Measurements from ENCODE around the gene ATP1B3. TPM values are rescaled to one million over a fixed set of nuclear protein-coding genes. Genes with fewer than 3 reads are reported as not detected.
"Not testable (repeated sequence)": the region's sequence is repeated elsewhere in the genome, so short reads cannot be mapped to it uniquely, and the experiment has no call there.

ATP1B3 gene
- total and polyA plus RNA-seq, 2 of the 13 experiments (the other 11 are each of a cell fraction or from before 2014, with no cell fraction given): 84.3 to 93.6 TPM

GRCh38 chr3:141888548-141888947, 12.1 kb downstream of the ATP1B3 start:
- H3K9ac ChIP-seq (ENCODE audit: insufficient read depth, low read depth, low read length); H3K4me2 ChIP-seq (ENCODE audit: low read depth, low read length); ATAC-seq; in situ Hi-C loops (cut with HindIII; ENCODE audit: extremely low pct_ligation_motif_present, low pct_unique_long_range_greater_than_20kb); DNase-seq (ENCODE audit: low spot score); intact Hi-C loops (cut with micrococcal nuclease; ENCODE audit: unreplicated experiment); H3K9me3 ChIP-seq (ENCODE audit: low read length); H4K20me1 ChIP-seq (ENCODE audit: insufficient read depth, low read length); H3K27ac ChIP-seq (ENCODE audit: extremely low read length, insufficient read depth, low read length); H3K27me3 ChIP-seq (ENCODE audit: control insufficient read depth in 1 of 2, insufficient read depth in 2 of 2, low read length in 2 of 2); H3K4me3 ChIP-seq (replicated peaks in 1 of 3; ENCODE audit: insufficient read depth in 1 of 3, low read depth in 2 of 3, low read length in 3 of 3); CTCF ChIA-PET (ENCODE audit: low intra/inter-chr PET ratio, low total read pairs); H3K36me3 ChIP-seq (replicated peaks in 1 of 2; ENCODE audit: control insufficient read depth in 1 of 2, insufficient read depth in 2 of 2, low read length in 2 of 2); POLR2A ChIA-PET; BruUV-seq (replicated peaks); FAIRE-seq; H2AFZ ChIP-seq (ENCODE audit: low read length); H3K4me1 ChIP-seq (ENCODE audit: insufficient read depth, low read length): not testable (repeated sequence)
- WGBS (ENCODE audit: low lambda C conversion rate): 100% methylated on average over 3 of the region's 3 CpGs
- peaks cover 54% of the 10 kb centered on the region for H3K79me2 ChIP-seq (ENCODE audit: insufficient read depth, low read length)

DNA sequence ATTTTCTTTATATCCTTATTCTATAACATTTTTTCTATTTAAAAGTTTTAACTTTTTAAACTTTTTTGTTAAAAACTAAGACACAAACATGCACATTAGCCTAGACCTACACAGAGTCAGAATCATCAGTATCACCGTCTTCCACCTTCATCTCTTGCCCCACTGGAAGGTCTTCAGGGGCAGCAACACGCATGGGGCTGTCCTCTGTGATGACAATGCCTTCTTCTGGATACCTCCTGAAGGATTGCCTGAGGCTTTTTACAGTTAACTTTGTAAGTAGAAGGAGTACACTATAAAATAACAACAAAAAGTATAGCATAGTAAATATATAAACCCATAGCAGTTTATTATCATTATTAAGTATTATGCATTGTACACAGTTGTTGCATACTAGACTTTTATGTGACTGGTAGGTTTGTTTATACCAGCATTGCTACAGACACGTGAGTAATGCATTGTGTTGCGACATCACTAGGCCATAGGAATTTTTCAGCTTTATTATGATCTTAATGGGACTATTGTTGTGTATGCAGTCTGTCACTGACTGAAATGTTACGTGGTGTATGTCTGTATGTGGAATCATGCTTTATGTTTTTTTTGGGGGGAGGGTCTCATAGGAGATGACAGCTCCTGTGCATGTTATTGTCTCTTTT, 18.2 kb downstream of the ATP1B3 start:
- Histone ChIP-seq H3K9me3 (ENCODE audit: low read length) (peaks cover 1% of the 10 kb centered on the region; the same call in 1 of the 2 replicates), H3K79me2 (ENCODE audit: insufficient read depth, low read length) (peaks cover 34% of the 10 kb centered on the region), H3K4me1 (ENCODE audit: insufficient read depth, low read length) (0 out of 2 replicates have a peak, but pooled peaks cover 6% of the 10 kb centered on the region), H3K27ac (ENCODE audit: extremely low read length, insufficient read depth, low read length) (no peak overlapping the region), H3K4me2 (ENCODE audit: low read depth, low read length) (no peak overlapping the region), H4K20me1 (ENCODE audit: insufficient read depth, low read length) (no peaks in the 10 kb centered on the region), H3K36me3 (replicated peaks in 1 of 2; ENCODE audit: control insufficient read depth in 1 of 2, insufficient read depth in 2 of 2, low read length in 2 of 2) (peaks cover 2 to 8% of the 10 kb centered on the region in 2 experiments; a peak in 2 of 5 replicates), H2AFZ (ENCODE audit: low read length) (no peak overlapping the region), H3K9ac (ENCODE audit: insufficient read depth, low read depth, low read length) (no peak overlapping the region), H3K27me3 (ENCODE audit: control insufficient read depth in 1 of 2, insufficient read depth in 2 of 2, low read length in 2 of 2) (no peaks in the 10 kb centered on the region), H3K4me3 (replicated peaks in 1 of 3; ENCODE audit: insufficient read depth in 1 of 3, low read depth in 2 of 3, low read length in 3 of 3) (no peak overlapping the region)
- 80% methylated on average over 5 of the region's 5 CpGs for WGBS (ENCODE audit: low lambda C conversion rate)
- ATAC-seq: peak; percentile 57
- ChIA-PET POLR2A (interaction anchor here (0.7 kb wide), 1 partner anchor 246 kb away, joined by 3 read pairs; no protein-coding TSS in a partner anchor), CTCF (ENCODE audit: low intra/inter-chr PET ratio, low total read pairs) (no interaction called here)
- TF ChIP-seq, protein P1, sequence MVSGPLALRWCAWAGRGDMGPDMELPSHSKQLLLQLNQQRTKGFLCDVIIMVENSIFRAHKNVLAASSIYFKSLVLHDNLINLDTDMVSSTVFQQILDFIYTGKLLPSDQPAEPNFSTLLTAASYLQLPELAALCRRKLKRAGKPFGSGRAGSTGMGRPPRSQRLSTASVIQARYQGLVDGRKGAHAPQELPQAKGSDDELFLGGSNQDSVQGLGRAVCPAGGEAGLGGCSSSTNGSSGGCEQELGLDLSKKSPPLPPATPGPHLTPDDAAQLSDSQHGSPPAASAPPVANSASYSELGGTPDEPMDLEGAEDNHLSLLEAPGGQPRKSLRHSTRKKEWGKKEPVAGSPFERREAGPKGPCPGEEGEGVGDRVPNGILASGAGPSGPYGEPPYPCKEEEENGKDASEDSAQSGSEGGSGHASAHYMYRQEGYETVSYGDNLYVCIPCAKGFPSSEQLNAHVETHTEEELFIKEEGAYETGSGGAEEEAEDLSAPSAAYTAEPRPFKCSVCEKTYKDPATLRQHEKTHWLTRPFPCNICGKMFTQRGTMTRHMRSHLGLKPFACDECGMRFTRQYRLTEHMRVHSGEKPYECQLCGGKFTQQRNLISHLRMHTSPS (CRISPR knock-in tag; IDR thresholded peaks at IDR 0.05; ENCODE audit: low read depth): no peak
- TF ChIP-seq CEBPB (IDR thresholded peaks at IDR 0.05; ENCODE audit: borderline replicate concordance, low read depth, low read length) (peak; percentile 96), SOX5 (CRISPR knock-in tag; IDR thresholded peaks at IDR 0.05; ENCODE audit: borderline replicate concordance) (peak; percentile 64), SOX13 (IDR thresholded peaks at IDR 0.05) (no peak), SOX13 (CRISPR knock-in tag; conservative IDR thresholded peaks at IDR 0.05 in 1 of 2, IDR thresholded peaks at IDR 0.05 in 1 of 2) (peak in 1 of 2 experiments; percentile 81; a peak in 2 of 4 replicates), SOX6 (IDR thresholded peaks at IDR 0.05) (no peak), SOX6 (CRISPR knock-in tag; IDR thresholded peaks at IDR 0.05) (peak; percentile 41; the same call in 1 of the 2 replicates), BHLHE40 (IDR thresholded peaks at IDR 0.05; ENCODE audit: low read length) (peak; percentile 77), FOSL2 (CRISPR knock-in tag; IDR thresholded peaks at IDR 0.05) (peak; percentile 57; the same call in 1 of the 2 replicates), NR1H2 (CRISPR knock-in tag; IDR thresholded peaks at IDR 0.05; ENCODE audit: borderline replicate concordance, low read depth) (no peak), CEBPG (CRISPR knock-in tag; IDR thresholded peaks at IDR 0.05) (peak; percentile 84)
- TF ChIP-seq, protein P2, sequence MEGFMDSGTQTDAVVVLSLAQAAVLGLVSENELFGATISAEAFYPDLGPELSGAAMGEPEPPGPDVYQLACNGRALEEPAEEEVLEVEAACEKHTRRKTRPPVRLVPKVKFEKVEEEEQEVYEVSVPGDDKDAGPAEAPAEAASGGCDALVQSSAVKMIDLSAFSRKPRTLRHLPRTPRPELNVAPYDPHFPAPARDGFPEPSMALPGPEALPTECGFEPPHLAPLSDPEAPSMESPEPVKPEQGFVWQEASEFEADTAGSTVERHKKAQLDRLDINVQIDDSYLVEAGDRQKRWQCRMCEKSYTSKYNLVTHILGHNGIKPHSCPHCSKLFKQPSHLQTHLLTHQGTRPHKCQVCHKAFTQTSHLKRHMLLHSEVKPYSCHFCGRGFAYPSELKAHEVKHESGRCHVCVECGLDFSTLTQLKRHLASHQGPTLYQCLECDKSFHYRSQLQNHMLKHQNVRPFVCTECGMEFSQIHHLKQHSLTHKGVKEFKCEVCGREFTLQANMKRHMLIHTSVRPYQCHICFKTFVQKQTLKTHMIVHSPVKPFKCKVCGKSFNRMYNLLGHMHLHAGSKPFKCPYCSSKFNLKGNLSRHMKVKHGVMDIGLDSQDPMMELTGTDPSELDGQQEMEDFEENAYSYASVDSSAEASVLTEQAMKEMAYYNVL (CRISPR knock-in tag; IDR thresholded peaks at IDR 0.05; ENCODE audit: borderline replicate concordance): no peak
- intact Hi-C loops (cut with micrococcal nuclease; ENCODE audit: unreplicated experiment): no loop called here
- no peak for FAIRE-seq
- DNase-seq (ENCODE audit: low spot score): peak; percentile 57
- in situ Hi-C loops (cut with HindIII; ENCODE audit: extremely low pct_ligation_motif_present, low pct_unique_long_range_greater_than_20kb): no loop called here
- no TSS peak for BruUV-seq (replicated peaks)

All from HepG2 (cell line).